ENCODE results near the gene PRR15L.

DNA sequence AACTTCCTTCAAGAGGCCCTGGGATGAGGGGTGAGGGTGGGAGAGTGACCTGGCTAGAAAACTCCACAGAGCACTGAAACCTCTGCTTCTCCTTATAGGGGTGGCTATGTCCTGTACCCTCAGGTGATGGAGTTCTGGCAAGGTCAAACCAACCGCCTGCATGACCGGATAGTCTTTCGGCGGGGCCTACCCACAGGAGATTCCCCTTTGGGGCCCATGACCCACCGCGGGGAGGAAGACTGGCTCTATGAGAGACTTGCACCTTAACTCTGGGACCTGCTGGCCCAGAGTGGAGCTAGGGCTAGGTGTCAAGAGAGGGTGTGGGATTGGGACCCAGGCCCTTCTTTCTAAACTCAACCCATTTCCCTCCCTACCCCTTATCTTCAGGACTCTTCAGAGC is 11.2 kb downstream of the PRR15L start:
- TF ChIP-seq, protein P1, sequence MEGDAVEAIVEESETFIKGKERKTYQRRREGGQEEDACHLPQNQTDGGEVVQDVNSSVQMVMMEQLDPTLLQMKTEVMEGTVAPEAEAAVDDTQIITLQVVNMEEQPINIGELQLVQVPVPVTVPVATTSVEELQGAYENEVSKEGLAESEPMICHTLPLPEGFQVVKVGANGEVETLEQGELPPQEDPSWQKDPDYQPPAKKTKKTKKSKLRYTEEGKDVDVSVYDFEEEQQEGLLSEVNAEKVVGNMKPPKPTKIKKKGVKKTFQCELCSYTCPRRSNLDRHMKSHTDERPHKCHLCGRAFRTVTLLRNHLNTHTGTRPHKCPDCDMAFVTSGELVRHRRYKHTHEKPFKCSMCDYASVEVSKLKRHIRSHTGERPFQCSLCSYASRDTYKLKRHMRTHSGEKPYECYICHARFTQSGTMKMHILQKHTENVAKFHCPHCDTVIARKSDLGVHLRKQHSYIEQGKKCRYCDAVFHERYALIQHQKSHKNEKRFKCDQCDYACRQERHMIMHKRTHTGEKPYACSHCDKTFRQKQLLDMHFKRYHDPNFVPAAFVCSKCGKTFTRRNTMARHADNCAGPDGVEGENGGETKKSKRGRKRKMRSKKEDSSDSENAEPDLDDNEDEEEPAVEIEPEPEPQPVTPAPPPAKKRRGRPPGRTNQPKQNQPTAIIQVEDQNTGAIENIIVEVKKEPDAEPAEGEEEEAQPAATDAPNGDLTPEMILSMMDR (IDR thresholded peaks at IDR 0.05), result no peak
- no peak for TF ChIP-seq POLR2AphosphoS5 (IDR thresholded peaks at IDR 0.05)

Data from breast epithelium (tissue), 3 donors.